ENCODE results near the gene ZNF23.

GRCh38 chr16:71474864-71475263, 12.8 kb upstream of the ZNF23 start:
- no peak for TF ChIP-seq POLR2A (IDR thresholded peaks at IDR 0.05)
- TF ChIP-seq, protein P1, sequence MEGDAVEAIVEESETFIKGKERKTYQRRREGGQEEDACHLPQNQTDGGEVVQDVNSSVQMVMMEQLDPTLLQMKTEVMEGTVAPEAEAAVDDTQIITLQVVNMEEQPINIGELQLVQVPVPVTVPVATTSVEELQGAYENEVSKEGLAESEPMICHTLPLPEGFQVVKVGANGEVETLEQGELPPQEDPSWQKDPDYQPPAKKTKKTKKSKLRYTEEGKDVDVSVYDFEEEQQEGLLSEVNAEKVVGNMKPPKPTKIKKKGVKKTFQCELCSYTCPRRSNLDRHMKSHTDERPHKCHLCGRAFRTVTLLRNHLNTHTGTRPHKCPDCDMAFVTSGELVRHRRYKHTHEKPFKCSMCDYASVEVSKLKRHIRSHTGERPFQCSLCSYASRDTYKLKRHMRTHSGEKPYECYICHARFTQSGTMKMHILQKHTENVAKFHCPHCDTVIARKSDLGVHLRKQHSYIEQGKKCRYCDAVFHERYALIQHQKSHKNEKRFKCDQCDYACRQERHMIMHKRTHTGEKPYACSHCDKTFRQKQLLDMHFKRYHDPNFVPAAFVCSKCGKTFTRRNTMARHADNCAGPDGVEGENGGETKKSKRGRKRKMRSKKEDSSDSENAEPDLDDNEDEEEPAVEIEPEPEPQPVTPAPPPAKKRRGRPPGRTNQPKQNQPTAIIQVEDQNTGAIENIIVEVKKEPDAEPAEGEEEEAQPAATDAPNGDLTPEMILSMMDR (IDR thresholded peaks at IDR 0.05), result no peak
